Nephron (organoid): ENCODE measurements around the gene DNAH3.

Experiments
- H3K27ac Mint-ChIP-seq, 3 experiments: 2 replicates each; pipeline ENCODE4 v1.8.0; 2020; ENCODE audit warnings: mixed read lengths in 3 of 3, mild to moderate bottlenecking in 2 of 3, moderate library complexity in 1 of 3
- H3K27me3 Mint-ChIP-seq: 2 replicates; pipeline ENCODE4 v1.8.0; 2021; ENCODE audit warnings: low read depth, mild to moderate bottlenecking, moderate library complexity, mixed read lengths
- H3K36me3 Mint-ChIP-seq: 2 replicates; pipeline ENCODE4 v1.8.0; 2020; ENCODE audit warnings: low read depth, mixed read lengths
- H3K4me1 Mint-ChIP-seq: 2 replicates; pipeline ENCODE4 v1.8.0; 2020; ENCODE audit warnings: mixed read lengths
- H3K4me3 Mint-ChIP-seq, 3 experiments: 2 replicates each; pipeline ENCODE4 v1.8.0; 2020; ENCODE audit warnings: mild to moderate bottlenecking in 3 of 3, mixed read lengths in 3 of 3, moderate library complexity in 2 of 3
- H3K9me3 Mint-ChIP-seq: 2 replicates; pipeline ENCODE4 v1.8.0; 2020; ENCODE audit warnings: mixed read lengths
- CTCF ChIP-seq, 3 experiments: fragments of 200-600 bp; sonication (generic); IDR thresholded peaks; one replicate each; pipeline ENCODE4 v1.5.0; 2021; ENCODE audit warnings: antibody characterized with exemption in 3 of 3; ENCODE audit not compliant: unreplicated experiment in 3 of 3

Gene DNAH3

GRCh38 chr16:21185659-21186325, 35.1 kb upstream of the DNAH3 start:
- TF ChIP-seq CTCF (IDR thresholded peaks at IDR 0.05; ENCODE audit: unreplicated experiment in 3 of 3), result no peak
- H3K4me1 Mint-ChIP-seq, result no peaks in the 10 kb centered on the region
- peaks cover 16% of the 10 kb centered on the region for H3K27me3 Mint-ChIP-seq
- H3K4me3 Mint-ChIP-seq, result no peak overlapping the region
- peaks cover 31% of the 10 kb centered on the region for H3K36me3 Mint-ChIP-seq
- peaks cover 8% of the 10 kb centered on the region for H3K9me3 Mint-ChIP-seq
- H3K27ac Mint-ChIP-seq, result no peak overlapping the region

GRCh38 chr16:21184834-21185233, 34.2 kb upstream of the DNAH3 start:
- Mint-ChIP-seq H3K27ac (no peak overlapping the region), H3K9me3 (peaks cover 6% of the 10 kb centered on the region), H3K4me1 (no peaks in the 10 kb centered on the region), H3K27me3 (peaks cover 11% of the 10 kb centered on the region), H3K4me3 (no peak overlapping the region), H3K36me3 (peaks cover 35% of the 10 kb centered on the region)
- no peak for TF ChIP-seq CTCF (IDR thresholded peaks at IDR 0.05; ENCODE audit: unreplicated experiment in 3 of 3)

GRCh38 chr16:21183995-21184394, 33.3 kb upstream of the DNAH3 start:
- TF ChIP-seq CTCF (IDR thresholded peaks at IDR 0.05; ENCODE audit: unreplicated experiment in 3 of 3), result no peak
- Mint-ChIP-seq H3K27me3 (peaks cover 11% of the 10 kb centered on the region), H3K4me1 (no peaks in the 10 kb centered on the region), H3K27ac (no peak overlapping the region), H3K9me3 (peaks cover 6% of the 10 kb centered on the region), H3K36me3 (peaks cover 44% of the 10 kb centered on the region), H3K4me3 (no peak overlapping the region)

GRCh38 chr16:21179983-21180365, 29.3 kb upstream of the DNAH3 start:
- H3K4me3 Mint-ChIP-seq, result no peak overlapping the region
- no peak for TF ChIP-seq CTCF (IDR thresholded peaks at IDR 0.05; ENCODE audit: unreplicated experiment in 3 of 3)
- peaks cover 6% of the 10 kb centered on the region for H3K9me3 Mint-ChIP-seq
- H3K36me3 Mint-ChIP-seq, result peaks cover 66% of the 10 kb centered on the region
- no peaks in the 10 kb centered on the region for H3K27me3 Mint-ChIP-seq
- no peaks in the 10 kb centered on the region for H3K4me1 Mint-ChIP-seq
- no peak overlapping the region for H3K27ac Mint-ChIP-seq

- peaks cover 63% of the 10 kb centered on the region for H3K36me3 Mint-ChIP-seq
- no peaks in the 10 kb centered on the region for H3K4me1 Mint-ChIP-seq
- H3K9me3 Mint-ChIP-seq, result peaks cover 4% of the 10 kb centered on the region
- H3K27ac Mint-ChIP-seq, result no peak overlapping the region
- H3K27me3 Mint-ChIP-seq, result no peaks in the 10 kb centered on the region
- no peak overlapping the region for H3K4me3 Mint-ChIP-seq
- TF ChIP-seq CTCF (IDR thresholded peaks at IDR 0.05; ENCODE audit: unreplicated experiment in 3 of 3), result no peak
Measured at GRCh38 chr16:21179126-21179982, 28.7 kb upstream of the DNAH3 start.
